Measurements from ENCODE around the gene PFKL.
"Not testable (repeated sequence)": the region's sequence is repeated elsewhere in the genome, so short reads cannot be mapped to it uniquely, and the experiment has no call there.

PFKL gene

GRCh38 chr21:44294391-44295162 is 5.3 kb upstream of the PFKL start:
- DNase-seq (ENCODE audit: low spot score) = no peak

- no peak for DNase-seq (ENCODE audit: low spot score)
Observed at GRCh38 chr21:44295163-44295573, 4.7 kb upstream of the PFKL start.

GRCh38 chr21:44295646-44296045 is 4.2 kb upstream of the PFKL start:
- no peak for DNase-seq (ENCODE audit: low spot score)

- no peak for DNase-seq (ENCODE audit: low spot score)
Observed at GRCh38 chr21:44296103-44296519, 3.7 kb upstream of the PFKL start.

- no peak for DNase-seq (ENCODE audit: low spot score)
Observed at GRCh38 chr21:44296916-44297315, 2.9 kb upstream of the PFKL start.

GRCh38 chr21:44297525-44298290 is 2.1 kb upstream of the PFKL start:
- DNase-seq (ENCODE audit: low spot score) = peak; percentile 15

GRCh38 chr21:44298301-44298700 is 1.6 kb upstream of the PFKL start:
- no peak for DNase-seq (ENCODE audit: low spot score)

GRCh38 chr21:44299085-44299457 is 782 bp upstream of the PFKL start:
- DNase-seq (ENCODE audit: low spot score) = no peak

- DNase-seq (ENCODE audit: low spot score) = peak; percentile 12
Observed at GRCh38 chr21:44300262-44300959, 558 bp downstream of the PFKL start.

- no peak for DNase-seq (ENCODE audit: low spot score)
Observed at GRCh38 chr21:44301141-44301540, 1.3 kb downstream of the PFKL start.

GRCh38 chr21:44301961-44302406 is 2.1 kb downstream of the PFKL start:
- no peak for DNase-seq (ENCODE audit: low spot score)

GRCh38 chr21:44302573-44303401 is 2.9 kb downstream of the PFKL start:
- DNase-seq (ENCODE audit: low spot score) = not testable (repeated sequence)

GRCh38 chr21:44303490-44303981 is 3.7 kb downstream of the PFKL start:
- DNase-seq (ENCODE audit: low spot score) = no peak

GRCh38 chr21:44304011-44304616 is 4.3 kb downstream of the PFKL start:
- no peak for DNase-seq (ENCODE audit: low spot score)

GRCh38 chr21:44304877-44305293 is 5.0 kb downstream of the PFKL start:
- DNase-seq (ENCODE audit: low spot score) = no peak

- no peak for DNase-seq (ENCODE audit: low spot score)
Observed at GRCh38 chr21:44305691-44306090, 5.8 kb downstream of the PFKL start.

GRCh38 chr21:44306936-44307704 is 7.3 kb downstream of the PFKL start:
- no peak for DNase-seq (ENCODE audit: low spot score)

- DNase-seq (ENCODE audit: low spot score) = no peak
Observed at GRCh38 chr21:44310628-44311507, 11.0 kb downstream of the PFKL start.

- DNase-seq (ENCODE audit: low spot score) = no peak
Observed at GRCh38 chr21:44312089-44312488, 12.2 kb downstream of the PFKL start.

Data from hematopoietic multipotent progenitor cell treated with erythropoietin and hydrocortisone succinate and interleukin-3 and kit ligand, for 17 days (in vitro differentiated cells).